ENCODE data around the gene CFAP77.

- TF ChIP-seq CTCF (IDR thresholded peaks at IDR 0.05) (no peak), POLR2A (IDR thresholded peaks at IDR 0.05) (no peak), POLR2AphosphoS5 (IDR thresholded peaks at IDR 0.05) (no peak)
Measured at GRCh38 chr9:132424857-132425674, 15.1 kb downstream of the CFAP77 start.

Data from sigmoid colon (tissue), 4 donors.